IMR-90 (cell line): ENCODE results near the gene PELO. TPM values are rescaled to one million over a fixed set of nuclear protein-coding genes. Genes with fewer than 3 reads are reported as not detected.

Experiments used
- ATAC-seq: fragments of 200-7000 bp; cut with Tn5 transposase; 2 replicates; pipeline ENCODE4 v1.9.1; 2020; ENCODE audit warnings: low read depth, mild to moderate bottlenecking, moderate library complexity
- BruUV-seq: library from RNA; stranded (reverse); fragments of 400-500 nt; replicated peaks from 2 replicates; lab custom pipeline; 2021; lab: Mats Ljungman, UMichigan
- CTCF ChIA-PET: fragments of 300-600 bp; formaldehyde crosslinking; extraction: SDS; loops from one replicate; lab custom pipeline; 2021; ENCODE audit warnings: antibody characterized with exemption; lab: Yijun Ruan, JAX
- POLR2A ChIA-PET: fragments of 300-600 bp; sonication (Branson Sonifier 250); formaldehyde crosslinking; loops from one replicate; lab custom pipeline; 2022; ENCODE audit warnings: antibody characterized with exemption; ENCODE audit not compliant: unreplicated experiment; lab: Charles Lee
- DNase-seq: peaks from one replicate; pipeline ENCODE4 v3.0.0; 2013
- H2AFZ ChIP-seq: replicated peaks from 2 replicates; pipeline ENCODE3; 2013; ENCODE audit warnings: low read length, mild to moderate bottlenecking; ENCODE audit not compliant: poor library complexity
- H2AK5ac ChIP-seq: 2 replicates; pipeline ENCODE4 v1.6.1; 2013; ENCODE audit warnings: low read depth, low read length, inconsistent platforms
- H2AK9ac ChIP-seq: replicated peaks from 2 replicates; pipeline ENCODE3; 2013; ENCODE audit warnings: mild to moderate bottlenecking, low read depth, low read length, moderate library complexity; ENCODE audit not compliant: poor library complexity
- H2BK120ac ChIP-seq: 2 replicates; pipeline ENCODE4 v1.6.1; 2013; ENCODE audit warnings: low read depth, low read length, inconsistent platforms
- H2BK15ac ChIP-seq: 3 replicates; pipeline ENCODE4 v1.6.1; 2013; ENCODE audit warnings: low read depth, low read length, inconsistent platforms
- H2BK20ac ChIP-seq: 2 replicates; pipeline ENCODE4 v1.6.1; 2013; ENCODE audit warnings: low read depth, mild to moderate bottlenecking, inconsistent platforms, low read length, moderate library complexity
- H2BK5ac ChIP-seq: 2 replicates; pipeline ENCODE4 v1.6.1; 2013; ENCODE audit warnings: mild to moderate bottlenecking, low read depth, low read length, inconsistent platforms; ENCODE audit not compliant: poor library complexity, severe bottlenecking
- H3K14ac ChIP-seq: replicated peaks from 2 replicates; pipeline ENCODE4 v1.6.1; 2013; ENCODE audit warnings: low read depth, low read length, inconsistent platforms
- H3K18ac ChIP-seq: 2 replicates; pipeline ENCODE4 v1.6.1; 2013; ENCODE audit warnings: low read depth, low read length, control low read depth
- H3K23ac ChIP-seq: 2 replicates; pipeline ENCODE4 v1.6.1; 2013; ENCODE audit warnings: low read depth, low read length, inconsistent platforms
- H3K27ac ChIP-seq: 2 replicates; pipeline ENCODE4 v1.5.1; 2013; ENCODE audit warnings: mild to moderate bottlenecking, control low read depth, low read length; ENCODE audit not compliant: insufficient read depth
- H3K27me3 ChIP-seq: 2 replicates; pipeline ENCODE4 v1.6.1; 2013; ENCODE audit warnings: low read length; ENCODE audit not compliant: control insufficient read depth, insufficient read depth
- H3K36me3 ChIP-seq: 2 replicates; pipeline ENCODE4 v1.6.1; 2013; ENCODE audit warnings: low read length, mixed read lengths; ENCODE audit not compliant: control insufficient read depth, insufficient read depth
- H3K4ac ChIP-seq: 2 replicates; pipeline ENCODE4 v1.6.1; 2013; ENCODE audit warnings: low read depth, low read length, inconsistent platforms
- H3K4me1 ChIP-seq: 2 replicates; pipeline ENCODE4 v1.6.1; 2013; ENCODE audit warnings: low read length, mixed read lengths; ENCODE audit not compliant: control insufficient read depth, insufficient read depth
- H3K4me2 ChIP-seq: 2 replicates; pipeline ENCODE4 v1.6.1; 2013; ENCODE audit warnings: low read depth, mild to moderate bottlenecking, control low read depth, low read length, moderate library complexity
- H3K4me3 ChIP-seq: 2 replicates; pipeline ENCODE4 v1.5.1; 2013; ENCODE audit warnings: low read depth, mild to moderate bottlenecking, control low read depth, low read length, moderate library complexity; ENCODE audit not compliant: insufficient read depth
- H3K56ac ChIP-seq: 2 replicates; pipeline ENCODE4 v1.6.1; 2013; ENCODE audit warnings: low read length, inconsistent platforms; ENCODE audit not compliant: insufficient read depth; ENCODE audit errors: extremely low read depth
- H3K79me1 ChIP-seq, 2 experiments: 2 replicates each; pipeline ENCODE4 v1.6.1; 2013; ENCODE audit warnings: low read length in 2 of 2, inconsistent platforms in 1 of 2, low read depth in 1 of 2
- H3K9ac ChIP-seq: 2 replicates; pipeline ENCODE4 v1.6.1; 2013; ENCODE audit warnings: low read depth, low read length, control low read depth
- H3K9me1 ChIP-seq: 2 replicates; pipeline ENCODE4 v1.6.1; 2013; ENCODE audit warnings: low read length, inconsistent platforms; ENCODE audit not compliant: insufficient read depth
- H3K9me3 ChIP-seq: 2 replicates; pipeline ENCODE4 v1.6.1; 2013; ENCODE audit warnings: low read length; ENCODE audit not compliant: control insufficient read depth, insufficient read depth
- H4K20me1 ChIP-seq: 2 replicates; pipeline ENCODE4 v1.6.1; 2013; ENCODE audit warnings: low read length, inconsistent platforms; ENCODE audit not compliant: insufficient read depth
- H4K5ac ChIP-seq: 2 replicates; pipeline ENCODE4 v1.6.1; 2013; ENCODE audit warnings: mild to moderate bottlenecking, low read depth, low read length, control low read depth
- H4K8ac ChIP-seq, 2 experiments: 2 replicates each; pipeline ENCODE4 v1.6.1; 2013; ENCODE audit warnings: low read depth in 2 of 2, low read length in 2 of 2, control low read depth in 1 of 2, inconsistent platforms in 1 of 2
- H4K91ac ChIP-seq: 2 replicates; pipeline ENCODE4 v1.6.1; 2013; ENCODE audit warnings: low read depth, low read length, inconsistent platforms; ENCODE audit not compliant: insufficient read depth
- BHLHE40 ChIP-seq: fragments of 150-350 bp; IDR thresholded peaks from 2 replicates; pipeline ENCODE4 v1.6.1; 2016; ENCODE audit warnings: mild to moderate bottlenecking, low read depth, low read length
- CEBPB ChIP-seq: IDR thresholded peaks from 2 replicates; pipeline ENCODE4 v1.6.1; 2012; ENCODE audit warnings: low read depth, low read length, improper control_type of control experiment
- FOS ChIP-seq: fragments of 150-350 bp; IDR thresholded peaks from 2 replicates; pipeline ENCODE4 v1.6.1; 2016; ENCODE audit warnings: low read depth, low read length
- MAFK ChIP-seq: IDR thresholded peaks from 2 replicates; pipeline ENCODE4 v1.6.1; 2012; ENCODE audit warnings: low read depth, low read length, improper control_type of control experiment
- MXI1 ChIP-seq: IDR thresholded peaks from 2 replicates; pipeline ENCODE4 v1.6.1; 2012; ENCODE audit warnings: low read depth, mild to moderate bottlenecking, low read length, moderate library complexity, borderline replicate concordance
- NFE2L2 ChIP-seq: fragments of 150-350 bp; IDR thresholded peaks from 2 replicates; pipeline ENCODE4 v1.6.1; 2016; ENCODE audit warnings: low read depth, mild to moderate bottlenecking, low read length
- POLR2A ChIP-seq: IDR thresholded peaks from 2 replicates; pipeline ENCODE4 v1.6.1; 2012; ENCODE audit warnings: mild to moderate bottlenecking, low read depth, low read length
- RAD21 ChIP-seq: IDR thresholded peaks from 2 replicates; pipeline ENCODE4 v1.6.1; 2012; ENCODE audit warnings: low read length, improper control_type of control experiment
- RCOR1 ChIP-seq: IDR thresholded peaks from 2 replicates; pipeline ENCODE4 v1.6.1; 2012; ENCODE audit warnings: mild to moderate bottlenecking, low read length, improper control_type of control experiment; ENCODE audit not compliant: insufficient replicate concordance
- RFX5 ChIP-seq: IDR thresholded peaks from 2 replicates; pipeline ENCODE4 v1.8.0; 2012; ENCODE audit warnings: low read depth, mild to moderate bottlenecking, low read length, moderate library complexity
- SMC3 ChIP-seq: fragments of 150-350 bp; IDR thresholded peaks from 2 replicates; pipeline ENCODE4 v1.6.1; 2016; ENCODE audit warnings: low read depth, mild to moderate bottlenecking, antibody characterized with exemption, low read length, moderate library complexity
- WGBS, 2 experiments: methylation state at CpG; one replicate each; pipeline versions ENCODE4 v1.1.5 to v1.1.7; 2013; ENCODE audit warnings: missing lambda C conversion rate in 2 of 2; ENCODE audit not compliant: insufficient read length in 1 of 2; ENCODE audit errors: extremely low coverage in 2 of 2; 5-methylcytosine and 5-hydroxymethylcytosine counted together
- dilution Hi-C: fragments of 300-500 bp; cut with HindIII; formaldehyde crosslinking; loops from one replicate; pipeline ENCODE4 v1.14.3; 2018; ENCODE audit warnings: low sequenced_read_pairs; ENCODE audit not compliant: unreplicated experiment
- in situ Hi-C: fragments of 300-500 bp; cut with MboI; formaldehyde crosslinking; loops from 3 replicates; pipeline ENCODE4 v1.14.3; 2019; ENCODE audit warnings: low sequenced_read_pairs, inconsistent platforms, mixed read lengths
- intact Hi-C: fragments of 100-400 bp; cut with micrococcal nuclease; formaldehyde crosslinking; loops from 2 replicates; pipeline ENCODE4 v1.10.0; 2022
- polyA plus RNA-seq, 3 experiments: library from polyadenylated mRNA; depleted of rRNA; stranded (reverse); fragments of >200 nt; gene quantifications; 2 replicates each; pipeline ENCODE4 v1.2.3, GENCODE V29; 2012; ENCODE audit warnings: low replicate concordance in 1 of 3
- total RNA-seq: library from RNA; depleted of rRNA; stranded (reverse); fragments of >200 nt; gene quantifications from 2 replicates; pipeline ENCODE4 v1.2.3, GENCODE V29; 2012
- TF ChIP-seq, protein P1 (sequence below): fragments of 150-350 bp; IDR thresholded peaks from 2 replicates; pipeline ENCODE4 v1.6.1; 2017; ENCODE audit warnings: mild to moderate bottlenecking, antibody characterized with exemption, low read length, low read depth
- TF ChIP-seq, protein P2 (sequence below): fragments of 150-350 bp; IDR thresholded peaks from 2 replicates; pipeline ENCODE4 v1.6.1; 2016; ENCODE audit warnings: low read depth, mild to moderate bottlenecking, low read length, moderate library complexity, borderline replicate concordance
- TF ChIP-seq, protein P3 (sequence below): conservative IDR thresholded peaks from 2 replicates; pipeline ENCODE4 v1.5.1; 2012; ENCODE audit warnings: mild to moderate bottlenecking, low read depth, low read length, improper control_type of control experiment

PELO gene
- total and polyA plus RNA-seq, 2 of the 4 experiments (the other 2 are of a cell fraction): 42.4 to 48.9 TPM

DNA sequence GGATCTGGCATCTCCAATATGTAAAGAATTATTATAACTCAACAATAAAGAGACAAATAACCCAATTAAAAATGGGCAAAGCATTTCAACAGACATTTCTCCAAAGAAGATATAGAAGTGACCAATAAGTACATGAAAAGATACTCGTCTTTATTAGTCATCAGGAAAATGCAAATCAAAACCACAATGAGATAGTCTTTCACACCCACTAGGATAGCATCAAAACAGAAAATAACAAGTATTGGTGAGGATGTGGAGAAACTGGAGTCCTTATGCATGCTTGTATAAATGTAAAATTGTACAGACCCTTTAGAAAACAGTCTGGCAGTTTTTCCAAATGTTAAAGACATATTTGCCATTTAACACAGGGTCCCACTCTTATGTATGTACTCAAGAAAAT lies 39.1 kb upstream of the PELO start:
- no peak for ATAC-seq
- Histone ChIP-seq H3K9me3 (no peaks in the 10 kb centered on the region), H3K36me3 (no peaks in the 10 kb centered on the region), H3K14ac (no peak overlapping the region), H3K79me1 (no peaks in the 10 kb centered on the region), H3K27me3 (no peaks in the 10 kb centered on the region), H4K5ac (no peak overlapping the region), H2AK5ac (no peak overlapping the region), H3K4ac (no peak overlapping the region), H3K18ac (no peak overlapping the region), H4K8ac (no peak overlapping the region), H2AFZ (no peak overlapping the region), H3K56ac (no peak overlapping the region), H4K91ac (no peak overlapping the region), H2BK5ac (no peak overlapping the region), H3K27ac (no peak overlapping the region), H2BK120ac (no peak overlapping the region), H2BK15ac (no peak overlapping the region), H3K9ac (no peak overlapping the region), H2AK9ac (no peak overlapping the region), H3K9me1 (peaks cover 3% of the 10 kb centered on the region; the same call in 1 of the 2 replicates), H3K4me1 (peaks cover 13% of the 10 kb centered on the region), H2BK20ac (no peak overlapping the region), H3K4me2 (no peak overlapping the region), H3K4me3 (no peak overlapping the region), H4K20me1 (no peaks in the 10 kb centered on the region), H3K23ac (no peak overlapping the region)
- dilution Hi-C loops: no loop called here
- WGBS, 2 experiments: no CpG with 5 or more reads among the region's 1 CpG
- POLR2A ChIA-PET: no interaction called here
- no TSS peak for BruUV-seq
- CTCF ChIA-PET: no interaction called here
- DNase-seq: no peak
- no peak for TF ChIP-seq POLR2A
- TF ChIP-seq RCOR1: no peak
- TF ChIP-seq, protein P1, sequence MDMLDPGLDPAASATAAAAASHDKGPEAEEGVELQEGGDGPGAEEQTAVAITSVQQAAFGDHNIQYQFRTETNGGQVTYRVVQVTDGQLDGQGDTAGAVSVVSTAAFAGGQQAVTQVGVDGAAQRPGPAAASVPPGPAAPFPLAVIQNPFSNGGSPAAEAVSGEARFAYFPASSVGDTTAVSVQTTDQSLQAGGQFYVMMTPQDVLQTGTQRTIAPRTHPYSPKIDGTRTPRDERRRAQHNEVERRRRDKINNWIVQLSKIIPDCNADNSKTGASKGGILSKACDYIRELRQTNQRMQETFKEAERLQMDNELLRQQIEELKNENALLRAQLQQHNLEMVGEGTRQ: no peak
- TF ChIP-seq, protein P2, sequence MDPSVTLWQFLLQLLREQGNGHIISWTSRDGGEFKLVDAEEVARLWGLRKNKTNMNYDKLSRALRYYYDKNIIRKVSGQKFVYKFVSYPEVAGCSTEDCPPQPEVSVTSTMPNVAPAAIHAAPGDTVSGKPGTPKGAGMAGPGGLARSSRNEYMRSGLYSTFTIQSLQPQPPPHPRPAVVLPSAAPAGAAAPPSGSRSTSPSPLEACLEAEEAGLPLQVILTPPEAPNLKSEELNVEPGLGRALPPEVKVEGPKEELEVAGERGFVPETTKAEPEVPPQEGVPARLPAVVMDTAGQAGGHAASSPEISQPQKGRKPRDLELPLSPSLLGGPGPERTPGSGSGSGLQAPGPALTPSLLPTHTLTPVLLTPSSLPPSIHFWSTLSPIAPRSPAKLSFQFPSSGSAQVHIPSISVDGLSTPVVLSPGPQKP: no peak
- TF ChIP-seq RAD21: no peak
- no peak for TF ChIP-seq BHLHE40
- no peak for TF ChIP-seq FOS
- no peak for TF ChIP-seq MAFK
- no peak for TF ChIP-seq NFE2L2
- TF ChIP-seq SMC3: no peak
- no peak for TF ChIP-seq CEBPB
- TF ChIP-seq RFX5: no peak
- no peak for TF ChIP-seq MXI1
- TF ChIP-seq, protein P3, sequence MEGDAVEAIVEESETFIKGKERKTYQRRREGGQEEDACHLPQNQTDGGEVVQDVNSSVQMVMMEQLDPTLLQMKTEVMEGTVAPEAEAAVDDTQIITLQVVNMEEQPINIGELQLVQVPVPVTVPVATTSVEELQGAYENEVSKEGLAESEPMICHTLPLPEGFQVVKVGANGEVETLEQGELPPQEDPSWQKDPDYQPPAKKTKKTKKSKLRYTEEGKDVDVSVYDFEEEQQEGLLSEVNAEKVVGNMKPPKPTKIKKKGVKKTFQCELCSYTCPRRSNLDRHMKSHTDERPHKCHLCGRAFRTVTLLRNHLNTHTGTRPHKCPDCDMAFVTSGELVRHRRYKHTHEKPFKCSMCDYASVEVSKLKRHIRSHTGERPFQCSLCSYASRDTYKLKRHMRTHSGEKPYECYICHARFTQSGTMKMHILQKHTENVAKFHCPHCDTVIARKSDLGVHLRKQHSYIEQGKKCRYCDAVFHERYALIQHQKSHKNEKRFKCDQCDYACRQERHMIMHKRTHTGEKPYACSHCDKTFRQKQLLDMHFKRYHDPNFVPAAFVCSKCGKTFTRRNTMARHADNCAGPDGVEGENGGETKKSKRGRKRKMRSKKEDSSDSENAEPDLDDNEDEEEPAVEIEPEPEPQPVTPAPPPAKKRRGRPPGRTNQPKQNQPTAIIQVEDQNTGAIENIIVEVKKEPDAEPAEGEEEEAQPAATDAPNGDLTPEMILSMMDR: no peak
- in situ Hi-C loops: no loop called here
- intact Hi-C loops: loop anchor here (5.0 kb wide), 1 partner anchor 39 kb away; the partner anchor contains the start of genes ITGA1 and PELO
